Ecto neural progenitor cell (in vitro differentiated cells): ENCODE data around the gene ZRANB1.
"Not testable (repeated sequence)": the region's sequence is repeated elsewhere in the genome, so short reads cannot be mapped to it uniquely, and the experiment has no call there.

Experiments
- DNase-seq: peaks from one replicate; pipeline ENCODE4 v3.0.0-alpha.2; 2018; ENCODE audit warnings: low spot score

Gene ZRANB1

GRCh38 chr10:124941823-124942222 is at the start of gene ZRANB1:
TSS of gene ZRANB1 (plus strand) at chr10:124942123. CDS start at chr10:124942494, 371 bp downstream.
- no peak for DNase-seq

- no peak for DNase-seq
Observed at GRCh38 chr10:124892905-124893304, 49.0 kb upstream of the ZRANB1 start.

- no peak for DNase-seq
Observed at GRCh38 chr10:124894569-124895215, 47.2 kb upstream of the ZRANB1 start.

GRCh38 chr10:124896751-124897150 is 45.2 kb upstream of the ZRANB1 start:
- DNase-seq, result no peak

DNA sequence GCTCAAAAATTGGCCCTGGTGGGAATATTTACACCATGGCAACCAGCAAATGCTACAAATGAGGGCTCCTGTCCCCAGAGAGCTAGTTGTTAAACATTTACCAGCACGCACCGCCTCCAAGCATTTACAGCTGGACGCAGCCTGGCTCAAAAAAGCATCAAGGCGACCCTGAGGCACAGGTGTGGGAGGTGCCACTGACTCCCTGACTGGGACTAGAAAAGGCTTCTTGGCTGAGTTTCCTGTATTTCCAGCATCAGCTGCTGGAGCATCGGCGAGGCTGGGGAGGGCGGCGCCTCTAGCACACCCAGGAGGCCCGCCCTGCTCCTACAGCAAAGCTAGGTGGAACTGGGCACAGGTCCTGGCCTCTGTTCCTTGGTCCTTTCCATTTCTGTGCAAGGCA is 43.5 kb upstream of the ZRANB1 start:
- DNase-seq, result no peak

- DNase-seq, result no peak
Observed at GRCh38 chr10:124899151-124899550, 42.8 kb upstream of the ZRANB1 start.

DNA sequence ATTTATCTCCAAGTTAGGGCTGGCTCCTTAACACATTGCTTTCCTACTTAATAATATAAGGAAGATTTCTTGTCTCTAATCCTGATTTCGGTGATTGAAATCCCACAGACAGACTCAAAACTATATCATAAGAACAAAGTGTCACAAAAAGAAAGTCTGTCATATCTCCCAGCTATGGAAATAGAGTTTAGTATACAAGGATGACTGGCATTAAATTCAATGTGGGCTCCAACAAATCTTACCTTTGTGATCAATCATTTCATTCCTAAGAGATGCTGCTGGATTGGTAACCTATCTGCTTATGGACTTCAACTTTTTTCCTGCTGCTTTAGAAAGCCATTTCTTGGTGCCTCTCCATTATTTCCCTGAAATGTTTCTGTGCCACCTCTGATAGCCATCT is 39.5 kb upstream of the ZRANB1 start:
- DNase-seq, result no peak

DNA sequence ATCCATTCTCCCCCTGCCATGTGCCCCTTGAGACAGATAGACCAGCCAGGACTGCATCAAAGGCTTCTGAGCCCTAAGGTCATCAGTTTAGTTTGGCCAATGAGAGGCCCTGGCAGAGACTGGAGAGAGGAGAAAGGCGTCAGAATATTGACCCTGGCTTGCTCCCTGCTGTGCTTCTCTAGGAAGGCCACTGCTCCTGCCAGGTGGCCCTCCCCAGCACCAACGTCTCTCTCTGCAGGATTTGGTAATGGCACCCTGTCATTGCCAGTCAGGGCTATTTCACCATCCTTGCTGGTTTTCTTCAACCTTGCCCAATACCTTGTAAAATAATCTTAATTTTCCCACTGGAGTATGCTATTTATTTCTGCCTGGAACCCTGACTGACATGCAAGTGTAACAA is 38.8 kb upstream of the ZRANB1 start:
- no peak for DNase-seq

DNA sequence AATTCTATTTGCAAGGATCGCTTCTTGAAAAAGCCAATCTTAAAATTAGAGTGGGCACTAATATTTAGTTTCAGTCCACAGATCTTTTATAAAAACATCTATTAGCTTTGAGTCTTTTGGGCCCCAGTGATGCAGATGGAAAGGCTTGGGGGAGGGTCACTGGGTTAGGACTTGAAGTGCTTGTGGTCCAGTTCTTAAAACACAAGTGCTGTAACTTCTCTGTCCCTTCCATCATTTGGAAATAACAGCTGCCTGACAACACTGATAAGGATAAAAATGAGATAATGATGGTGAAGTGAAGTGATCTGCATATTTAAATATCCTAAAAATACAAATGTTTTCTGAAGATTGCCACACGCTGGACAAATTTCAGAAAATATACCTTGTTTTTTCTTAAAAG is 37.1 kb upstream of the ZRANB1 start:
- no peak for DNase-seq

GRCh38 chr10:124906551-124907001 is 35.3 kb upstream of the ZRANB1 start:
- DNase-seq, result no peak

DNA sequence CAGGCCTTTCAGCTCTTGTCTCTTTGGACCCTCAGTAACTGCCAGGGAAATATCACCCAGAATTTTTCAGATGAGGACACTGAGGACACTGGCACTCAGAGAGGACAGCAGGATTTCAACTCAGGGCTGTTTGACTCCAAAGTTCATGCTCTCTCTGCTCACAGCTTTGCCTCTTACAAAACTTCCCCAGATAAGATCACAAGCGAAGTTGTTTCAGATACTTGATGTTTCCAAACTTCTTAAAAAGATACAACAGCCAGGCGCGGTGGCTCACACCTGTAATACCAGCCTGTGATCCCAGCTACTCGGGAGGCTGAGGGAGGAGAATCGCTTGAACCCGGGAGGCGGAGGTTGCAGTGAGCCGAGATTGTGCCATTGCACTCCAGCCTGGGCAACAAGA is 32.4 kb upstream of the ZRANB1 start:
- no peak for DNase-seq

DNA sequence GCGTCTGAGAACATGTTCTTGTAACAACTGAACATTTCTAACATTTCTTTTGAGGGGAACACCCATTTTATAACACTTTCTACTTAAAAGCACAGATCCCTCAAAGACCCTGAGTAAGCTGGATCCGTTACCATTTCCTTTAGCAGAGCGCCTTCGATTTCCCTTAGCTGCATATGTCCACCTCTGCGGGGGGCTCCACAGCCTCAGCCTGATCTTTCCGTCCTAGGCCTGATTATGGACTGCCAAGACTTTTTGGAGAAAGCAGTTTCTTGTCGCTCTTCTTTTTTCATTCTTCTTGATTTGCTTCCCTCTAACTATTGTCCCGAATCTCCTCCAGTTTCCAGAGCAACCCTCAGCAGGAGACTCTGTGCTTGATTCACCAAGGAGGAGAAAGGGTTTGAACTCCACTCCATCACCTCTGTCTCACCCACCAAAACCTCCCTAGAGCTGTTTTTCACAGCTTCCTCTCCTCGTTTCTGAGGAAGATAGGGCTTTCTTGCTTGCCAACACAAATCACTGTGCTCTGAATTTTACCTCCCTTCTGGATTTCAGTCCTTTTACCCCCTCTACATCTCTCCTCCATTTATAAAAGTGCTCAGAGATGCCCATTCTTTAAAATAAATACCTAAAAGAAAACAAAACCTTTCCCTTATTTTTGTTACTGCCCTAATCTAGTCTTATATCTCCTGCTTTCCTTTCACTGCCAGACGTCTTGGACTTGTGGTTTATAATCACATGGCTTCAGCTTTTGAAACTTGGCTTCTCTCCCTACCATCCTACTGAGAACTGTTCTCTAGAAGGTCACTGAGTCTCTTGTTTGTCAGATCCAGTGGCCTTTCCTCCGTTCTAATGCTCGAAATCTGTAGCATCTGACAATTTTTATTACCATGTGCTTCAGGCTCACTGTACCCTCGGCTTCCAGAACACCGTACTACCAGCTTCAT is 30.5 kb upstream of the ZRANB1 start:
- no peak for DNase-seq

DNA sequence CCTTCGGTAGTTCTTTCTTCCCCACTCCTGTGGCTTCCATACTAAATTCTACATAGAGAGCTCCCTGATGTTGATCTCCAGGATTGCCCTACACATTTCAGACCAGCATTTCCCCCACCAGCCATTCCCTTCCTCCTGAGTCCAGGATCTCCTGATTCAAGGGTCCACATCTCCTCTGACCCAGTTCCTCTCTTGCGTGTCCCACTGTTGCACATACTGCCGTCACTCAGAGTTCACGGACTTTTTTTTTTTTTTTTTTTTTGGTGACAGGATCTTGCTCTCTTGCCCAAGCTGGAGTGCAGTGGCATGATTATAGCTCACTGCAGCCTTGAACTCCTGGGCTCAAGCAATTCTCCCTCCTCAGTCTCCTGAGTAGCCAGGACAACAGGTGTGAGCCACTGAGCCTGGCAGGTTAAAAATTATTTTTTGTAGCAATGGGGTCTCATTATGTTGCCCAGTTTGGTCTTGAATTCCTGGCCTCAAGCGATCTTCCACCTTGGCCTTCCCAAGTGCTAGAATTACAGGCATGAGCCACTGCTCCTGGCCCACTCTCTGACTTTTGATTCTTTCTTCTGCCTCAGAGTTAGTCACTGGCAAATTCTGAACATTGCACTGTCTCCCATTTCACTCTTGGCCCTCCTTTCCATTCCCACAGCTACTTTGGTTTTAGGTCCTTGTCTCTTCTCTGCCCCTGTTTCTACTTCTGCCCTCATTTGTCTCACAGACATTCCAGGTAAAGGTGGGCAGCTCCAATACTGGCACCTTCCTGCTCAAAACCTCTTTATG is 29.6 kb upstream of the ZRANB1 start:
- no peak for DNase-seq

GRCh38 chr10:124913167-124913566 is 28.8 kb upstream of the ZRANB1 start:
- no peak for DNase-seq

DNA sequence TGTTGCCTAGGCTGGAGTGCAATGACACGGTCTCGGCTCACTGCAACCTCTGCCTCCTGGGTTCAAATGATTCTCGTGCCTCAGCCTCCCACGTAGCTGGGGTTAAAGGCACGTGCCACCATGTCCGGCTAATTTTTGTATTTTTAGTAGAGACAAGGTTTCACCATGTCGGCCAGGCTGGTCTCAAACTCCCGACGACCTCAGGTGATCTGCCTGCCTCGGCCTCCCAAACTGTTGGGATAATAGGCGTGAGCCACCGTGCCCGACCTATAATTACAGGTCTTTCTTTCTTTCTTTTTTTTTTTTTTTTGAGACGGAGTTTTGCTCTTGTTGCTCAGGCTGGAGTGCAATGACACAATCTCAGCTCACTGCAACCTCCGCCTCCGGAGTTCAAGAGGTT is 27.5 kb upstream of the ZRANB1 start:
- not testable (repeated sequence) for DNase-seq

- no peak for DNase-seq
Observed at GRCh38 chr10:124916098-124916584, 25.8 kb upstream of the ZRANB1 start.

DNA sequence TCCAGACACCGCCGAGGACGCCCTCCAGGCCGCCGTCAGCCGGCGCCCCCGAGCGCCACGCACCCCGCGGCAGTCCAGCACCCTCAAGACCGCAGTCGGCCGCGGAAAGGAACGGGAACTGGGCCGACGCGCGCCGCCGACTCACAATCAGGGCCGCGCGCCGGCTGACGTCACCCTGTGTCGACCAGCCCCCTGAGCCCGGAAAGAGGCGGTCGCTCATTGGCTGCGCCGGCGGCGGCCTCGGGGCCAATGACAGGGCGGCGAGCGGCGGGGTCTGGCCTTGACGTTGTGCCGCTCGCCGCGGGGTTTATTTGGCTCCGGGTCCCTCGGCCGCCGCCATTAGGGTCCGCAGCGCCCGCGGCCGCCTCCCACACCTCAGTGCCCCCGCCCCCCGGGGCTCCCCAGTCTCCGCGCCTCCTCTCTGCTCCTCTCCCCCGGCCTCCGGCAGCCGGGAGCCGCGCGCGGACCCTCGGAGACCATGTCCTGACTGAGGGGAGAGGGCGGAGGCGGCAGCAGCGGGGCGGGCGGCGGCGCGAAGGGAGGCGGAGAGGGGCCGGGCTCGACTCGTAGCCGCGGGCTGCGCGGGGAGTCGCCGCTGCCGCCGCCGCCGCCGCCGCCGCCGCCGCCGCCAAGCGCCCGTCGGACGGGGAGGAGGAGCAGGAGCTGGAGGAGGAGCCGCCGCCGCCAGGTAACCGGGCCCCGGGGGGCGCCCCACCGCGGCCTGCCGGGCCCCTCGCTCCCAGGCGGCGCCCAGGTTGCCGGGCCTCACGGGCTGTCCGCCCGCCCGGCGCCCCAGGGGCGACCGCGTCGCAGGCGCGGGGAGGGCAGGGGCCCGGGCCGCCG is 25.1 kb upstream of the ZRANB1 start:
- DNase-seq, result peak; percentile 98

GRCh38 chr10:124917428-124918190 is 24.3 kb upstream of the ZRANB1 start:
- DNase-seq, result peak; percentile 67

DNA sequence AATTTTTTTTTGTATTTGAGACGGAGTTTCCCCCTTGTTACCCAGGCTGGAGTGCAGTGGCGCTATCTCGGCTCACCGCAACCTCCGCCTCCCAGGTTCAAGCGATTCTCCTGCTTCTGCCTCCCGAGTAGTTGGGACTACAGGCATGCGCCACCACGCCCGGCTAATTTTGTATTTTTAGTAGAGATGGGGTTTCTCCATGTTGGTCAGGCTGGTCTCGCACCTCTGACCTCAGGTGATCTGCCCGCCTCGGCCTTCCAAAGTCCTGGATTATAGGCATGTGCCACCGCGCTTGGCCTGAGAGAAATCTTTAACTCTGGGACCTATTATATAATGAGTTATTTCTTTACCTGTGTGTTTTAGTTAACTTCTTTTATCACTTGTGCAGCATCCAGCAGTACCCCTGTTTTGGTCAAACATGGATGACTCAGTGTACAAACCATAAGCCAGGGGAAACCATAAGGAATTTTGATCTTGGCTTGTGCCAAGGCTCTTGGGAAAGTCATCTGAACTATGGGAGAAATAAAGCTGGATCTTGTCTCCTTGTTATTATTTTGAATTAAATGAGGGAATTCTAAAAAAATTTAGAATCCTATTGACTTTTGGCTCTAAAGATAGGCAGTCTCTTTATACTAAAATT is 23.6 kb upstream of the ZRANB1 start:
- DNase-seq, result no peak

DNA sequence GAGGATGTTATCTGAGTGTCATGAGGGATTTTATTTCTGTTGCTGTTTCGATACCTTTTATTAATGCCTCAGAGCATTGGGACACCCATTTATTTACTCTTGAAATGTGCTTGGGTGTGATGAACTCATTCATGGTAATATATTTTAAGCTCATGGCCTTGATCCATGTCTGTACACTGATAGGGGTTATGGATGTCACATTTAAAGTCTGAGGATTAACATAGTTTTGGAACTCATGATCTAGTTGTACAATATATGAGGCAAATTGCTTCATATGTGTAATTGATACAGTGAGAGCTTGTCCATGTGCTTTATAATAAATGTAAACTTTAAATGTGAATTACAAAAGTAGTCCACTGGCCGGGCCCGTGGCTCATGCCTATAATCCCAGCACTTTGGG is 23.0 kb upstream of the ZRANB1 start:
- no peak for DNase-seq
